Fibroblast of peridontal ligament (primary cell): ENCODE results near the gene NFIC.
"Not testable (repeated sequence)": the region's sequence is repeated elsewhere in the genome, so short reads cannot be mapped to it uniquely, and the experiment has no call there.

Experiments
- DNase-seq: peaks from one replicate; pipeline ENCODE4 v3.0.0-alpha.2; 2010; ENCODE audit errors: extremely low read depth

The NFIC gene

DNA sequence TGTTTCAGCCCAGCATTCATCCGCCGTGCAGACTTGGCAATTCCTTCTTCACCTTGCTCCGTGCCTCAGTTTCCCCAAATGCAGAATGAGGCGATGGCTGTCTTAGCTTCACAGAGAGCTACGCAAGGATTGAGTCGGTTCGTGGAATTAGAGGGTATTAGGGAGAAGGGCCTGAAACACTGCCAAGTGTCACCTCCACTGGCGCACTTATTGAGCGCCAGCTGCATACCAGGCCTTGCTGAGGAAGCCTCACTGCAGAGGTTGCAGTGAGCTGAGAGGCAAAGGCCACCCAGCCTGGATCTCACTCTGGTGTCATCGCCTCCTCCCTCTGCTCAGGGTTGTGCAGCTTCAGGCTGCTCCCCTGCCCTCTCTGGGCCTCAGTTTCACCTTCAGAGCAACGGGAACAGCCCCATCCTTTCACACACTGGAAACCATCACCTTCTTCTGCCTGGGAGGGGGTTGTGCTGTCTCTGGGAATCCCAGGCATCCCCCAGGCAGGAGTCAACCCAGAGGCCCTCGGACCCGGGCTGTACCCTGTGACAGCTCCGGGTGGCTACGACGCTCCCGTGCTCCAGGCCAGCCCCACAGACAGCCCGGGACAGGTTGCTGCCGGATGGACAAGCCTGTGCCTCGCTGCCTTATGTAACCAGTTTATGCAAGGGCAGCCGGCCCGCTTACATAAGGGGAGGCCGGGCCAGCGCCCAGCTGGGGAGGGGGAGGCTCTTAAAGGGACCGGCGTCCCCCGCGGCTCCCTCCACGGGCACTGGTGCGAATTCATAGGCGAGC lies 31.9 kb downstream of the NFIC start:
- peak; percentile 51 for DNase-seq

DNA sequence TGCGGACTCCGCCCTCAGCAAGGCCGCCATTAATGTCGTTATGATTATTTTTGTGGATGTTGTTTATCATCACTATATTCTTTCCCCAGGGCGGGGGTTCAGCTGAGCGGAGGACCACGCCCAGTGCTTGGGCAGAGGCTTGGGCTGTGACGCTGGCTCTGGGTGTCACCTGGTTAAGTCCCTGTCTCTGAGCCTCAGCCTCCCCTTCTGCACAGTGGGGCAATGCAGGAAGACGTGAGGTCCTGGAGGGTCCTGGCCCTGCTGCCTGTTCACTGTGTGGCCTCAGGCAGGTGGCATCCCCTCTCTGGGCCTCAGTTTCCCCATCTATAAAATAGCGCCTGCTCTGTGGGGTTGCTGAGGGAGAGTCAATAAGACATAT lies 32.5 kb downstream of the NFIC start:
- no peak for DNase-seq

DNA sequence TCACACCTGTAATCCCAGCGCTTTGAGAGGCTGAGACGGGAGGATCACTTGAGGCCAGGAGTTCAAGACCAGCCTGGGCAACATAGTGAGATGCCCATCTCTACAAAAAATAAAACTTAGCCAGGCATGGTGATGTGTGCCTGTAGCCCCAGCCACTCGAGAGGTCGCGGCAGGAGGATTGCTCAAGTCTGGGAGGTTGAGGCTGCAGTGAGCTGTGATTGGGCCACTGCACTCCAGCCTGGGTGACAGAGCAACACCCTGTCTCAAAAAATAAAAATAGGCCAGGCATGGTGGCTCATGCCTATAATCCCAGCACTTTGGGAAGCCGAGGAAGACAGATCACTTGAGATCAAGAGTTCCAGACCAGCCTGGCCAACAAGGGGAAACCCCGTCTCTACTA lies 32.9 kb downstream of the NFIC start:
- DNase-seq, result not testable (repeated sequence)

DNA sequence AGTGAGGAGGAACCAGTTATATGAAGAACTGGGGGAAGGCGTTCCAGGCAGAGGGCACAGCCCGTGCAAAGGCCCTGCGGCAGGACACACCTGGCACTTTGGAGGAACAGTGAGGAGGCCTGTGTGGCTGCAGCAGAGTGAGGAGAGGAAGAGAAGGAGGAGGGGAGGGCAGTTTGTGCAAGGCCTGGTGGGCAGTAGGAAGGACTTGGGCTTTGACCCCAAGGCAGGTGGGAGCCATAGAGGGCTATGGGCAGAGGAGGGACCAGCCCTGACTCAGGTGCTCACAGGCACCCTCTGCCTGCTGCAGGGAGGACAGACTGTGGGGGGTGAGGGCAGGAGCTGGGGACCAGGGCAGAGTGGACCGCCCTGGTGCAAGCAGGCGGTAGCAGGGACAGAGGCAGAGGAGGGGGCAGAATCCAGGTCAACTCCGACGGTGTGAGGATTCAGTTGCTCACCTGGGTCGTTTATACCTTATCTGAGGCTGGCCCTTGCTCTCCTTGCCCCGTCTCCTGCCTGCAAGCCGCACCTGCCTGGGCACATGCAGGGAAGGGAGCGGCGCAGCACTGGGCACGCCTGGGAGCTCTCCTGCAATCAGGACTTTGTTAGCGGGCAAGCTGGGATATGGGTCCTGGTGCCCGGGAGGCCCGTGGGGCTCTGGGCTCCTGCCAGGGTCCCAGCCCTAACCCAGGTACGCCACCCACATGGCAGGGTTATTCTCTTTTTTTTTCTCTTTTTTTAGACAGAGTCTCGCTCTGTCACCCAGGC lies 34.8 kb downstream of the NFIC start:
- no peak for DNase-seq

DNA sequence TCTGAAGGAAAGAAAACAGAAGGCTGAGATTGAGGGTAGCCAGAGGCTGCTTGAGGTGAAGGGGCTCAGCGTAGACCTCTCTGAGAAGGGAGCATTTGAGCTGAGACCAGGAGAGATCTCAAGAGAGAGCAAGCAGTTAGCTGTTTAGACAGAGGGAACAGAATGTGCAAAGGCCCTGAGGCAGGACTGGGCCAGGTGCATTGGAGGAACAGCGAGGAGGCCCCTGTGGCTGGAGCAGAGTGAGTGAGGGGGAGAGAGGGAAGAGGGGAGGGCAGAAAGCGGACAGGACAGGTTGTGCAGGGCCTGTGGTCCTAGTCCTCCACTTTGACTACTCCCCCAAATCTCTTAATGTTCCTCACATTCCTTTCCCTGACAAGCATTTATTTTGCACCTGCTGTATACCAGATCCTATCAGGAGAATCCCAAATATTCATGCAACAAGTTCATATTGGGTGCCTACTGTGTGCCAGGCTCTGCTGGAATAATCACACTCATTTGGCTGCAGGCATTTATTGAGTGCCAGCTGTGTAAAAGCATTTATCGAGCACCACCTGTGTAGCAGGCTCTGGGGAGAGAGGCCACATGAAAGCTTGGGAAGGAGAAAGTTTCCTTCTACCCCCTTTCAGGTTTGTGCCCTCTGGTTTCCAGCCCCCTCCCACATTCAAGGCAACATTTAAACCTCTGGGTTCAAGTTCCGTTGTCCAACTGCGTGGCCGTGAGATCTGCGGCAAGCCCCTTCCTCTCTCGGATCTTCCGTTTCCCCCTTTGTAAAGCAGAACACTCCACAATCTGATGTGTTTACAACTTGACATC lies 36.5 kb downstream of the NFIC start:
- no peak for DNase-seq

DNA sequence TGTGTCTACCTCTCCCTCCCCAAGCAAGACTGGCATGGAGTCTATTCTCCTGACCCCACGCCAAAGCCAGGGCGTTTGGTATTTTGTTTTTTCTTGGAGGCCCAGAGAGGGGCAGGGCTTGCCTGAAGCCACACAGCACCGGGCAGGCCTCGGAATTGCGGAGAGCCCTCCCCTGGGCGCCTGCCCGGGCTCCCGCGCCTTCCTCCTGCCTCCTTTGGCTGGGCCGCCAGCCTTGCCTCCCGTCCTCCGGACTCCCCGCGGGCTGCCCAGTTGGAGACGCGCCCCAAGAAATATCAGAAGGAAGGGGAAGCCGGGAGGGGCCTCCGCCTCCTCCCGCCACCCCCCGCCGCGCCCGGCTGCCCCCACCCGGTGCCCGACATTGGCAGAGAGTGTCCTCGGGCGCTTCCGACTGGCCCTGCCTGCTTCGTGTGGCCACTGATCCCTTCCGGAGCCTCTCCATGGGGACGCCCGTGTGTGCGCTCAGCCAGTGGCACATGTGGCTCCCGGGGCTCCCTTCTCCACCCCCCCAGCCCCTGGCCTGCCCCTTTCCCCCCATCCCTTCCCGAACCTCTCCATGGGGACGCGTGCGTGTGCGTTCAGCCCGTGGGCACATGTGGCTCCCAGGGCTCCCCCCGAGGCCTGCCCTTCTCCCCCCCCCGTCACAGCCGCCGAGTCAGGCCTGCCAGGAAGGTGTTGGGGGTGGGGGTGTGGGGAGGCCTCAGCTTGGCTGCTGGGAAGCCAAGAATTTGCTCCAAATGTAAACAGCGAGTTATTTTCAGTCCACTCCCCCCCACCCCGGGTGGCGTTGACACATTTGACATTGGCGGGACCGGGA lies 37.3 kb downstream of the NFIC start:
- peak; percentile 97 for DNase-seq

DNA sequence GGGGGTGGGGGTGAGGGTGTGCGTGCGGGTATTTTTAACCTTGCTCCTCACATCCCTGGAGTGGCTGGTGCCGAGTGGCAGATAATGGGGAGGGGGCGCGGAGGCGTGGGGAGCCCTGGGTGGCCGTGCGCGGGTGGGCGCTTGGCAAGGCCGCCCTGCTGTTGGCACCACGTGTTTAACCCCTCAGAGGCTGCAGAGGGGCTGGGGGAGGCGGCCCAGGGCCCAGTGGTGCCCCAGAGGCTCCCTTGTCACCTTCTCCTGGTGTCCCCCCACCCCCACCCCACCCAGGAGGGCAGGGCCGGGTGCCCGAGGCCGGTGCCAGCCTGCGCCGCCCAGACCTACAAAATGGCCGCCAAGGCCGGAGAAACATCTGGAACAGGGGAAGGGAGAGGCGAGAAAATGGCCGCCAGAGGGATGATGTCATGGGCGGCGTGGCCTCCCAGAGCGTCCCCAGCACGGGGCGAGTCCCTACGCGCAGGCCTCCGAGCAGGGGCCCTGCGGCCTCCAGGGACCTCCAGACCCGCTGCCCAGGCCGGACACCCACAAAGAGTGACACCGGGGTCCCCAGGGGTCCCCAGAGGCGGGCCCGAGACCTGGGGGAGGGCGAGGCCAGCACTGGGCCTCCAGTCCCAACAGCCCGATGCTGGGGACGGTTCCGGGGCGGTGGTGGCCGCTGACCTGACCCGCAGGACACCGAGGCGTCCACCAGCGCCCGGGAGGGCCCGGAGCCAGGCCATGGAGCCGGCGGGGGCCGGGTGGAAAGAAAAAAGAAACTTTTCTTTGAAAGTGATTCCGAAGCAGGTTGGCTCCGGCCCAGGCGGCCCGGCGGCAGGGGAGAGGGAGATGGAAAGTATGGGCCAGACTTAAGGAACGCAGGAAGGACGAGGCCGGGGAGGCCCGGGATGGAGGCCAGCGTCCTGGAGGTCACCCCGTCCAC lies 38.2 kb downstream of the NFIC start:
- peak; percentile 93 for DNase-seq

DNA sequence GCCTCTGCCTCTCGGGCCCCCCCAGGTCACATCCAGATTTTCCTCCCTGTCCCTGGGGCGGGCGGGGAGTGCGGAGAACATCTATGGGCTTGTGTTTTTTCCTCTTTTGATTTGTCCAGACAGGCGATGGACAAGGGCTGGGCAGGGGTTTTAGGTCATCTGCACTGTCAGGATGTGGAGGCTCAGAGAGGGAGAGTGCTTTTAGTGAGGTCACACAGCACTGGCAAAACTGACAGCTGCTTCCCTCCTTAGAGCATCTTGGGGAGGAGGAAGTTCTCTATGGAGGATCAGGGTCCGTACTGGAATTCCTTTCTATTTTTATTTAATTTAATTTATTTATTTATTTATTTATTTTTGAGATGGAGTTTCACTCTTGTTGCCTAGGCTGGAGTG lies 38.9 kb downstream of the NFIC start:
- no peak for DNase-seq

DNA sequence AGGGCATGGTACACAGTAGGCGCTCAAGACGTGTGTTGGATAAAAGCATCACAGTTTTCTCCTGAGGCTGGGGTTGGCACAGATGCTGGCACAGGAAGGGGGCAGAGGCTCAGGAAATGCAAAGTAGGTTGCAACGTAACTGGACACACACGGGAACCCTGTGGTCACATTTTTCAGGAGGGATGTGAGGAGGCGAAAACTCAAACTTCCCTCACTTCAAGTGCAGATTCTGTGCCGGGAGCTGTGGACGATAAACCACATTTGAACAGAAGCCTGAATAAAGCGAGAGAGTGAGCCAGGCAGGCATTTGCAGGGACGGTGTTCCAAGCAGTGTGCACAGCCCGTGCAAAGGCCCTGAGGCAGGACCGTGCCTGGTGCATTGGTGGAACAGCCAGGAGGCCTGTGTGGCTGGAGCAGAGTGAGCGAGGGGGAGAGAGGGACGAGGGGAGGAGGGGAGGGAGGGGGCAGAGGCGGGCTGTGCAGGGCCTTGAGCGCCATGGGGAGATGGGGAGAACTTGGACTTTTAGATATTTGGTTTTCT lies 40.3 kb downstream of the NFIC start:
- DNase-seq, result no peak

DNA sequence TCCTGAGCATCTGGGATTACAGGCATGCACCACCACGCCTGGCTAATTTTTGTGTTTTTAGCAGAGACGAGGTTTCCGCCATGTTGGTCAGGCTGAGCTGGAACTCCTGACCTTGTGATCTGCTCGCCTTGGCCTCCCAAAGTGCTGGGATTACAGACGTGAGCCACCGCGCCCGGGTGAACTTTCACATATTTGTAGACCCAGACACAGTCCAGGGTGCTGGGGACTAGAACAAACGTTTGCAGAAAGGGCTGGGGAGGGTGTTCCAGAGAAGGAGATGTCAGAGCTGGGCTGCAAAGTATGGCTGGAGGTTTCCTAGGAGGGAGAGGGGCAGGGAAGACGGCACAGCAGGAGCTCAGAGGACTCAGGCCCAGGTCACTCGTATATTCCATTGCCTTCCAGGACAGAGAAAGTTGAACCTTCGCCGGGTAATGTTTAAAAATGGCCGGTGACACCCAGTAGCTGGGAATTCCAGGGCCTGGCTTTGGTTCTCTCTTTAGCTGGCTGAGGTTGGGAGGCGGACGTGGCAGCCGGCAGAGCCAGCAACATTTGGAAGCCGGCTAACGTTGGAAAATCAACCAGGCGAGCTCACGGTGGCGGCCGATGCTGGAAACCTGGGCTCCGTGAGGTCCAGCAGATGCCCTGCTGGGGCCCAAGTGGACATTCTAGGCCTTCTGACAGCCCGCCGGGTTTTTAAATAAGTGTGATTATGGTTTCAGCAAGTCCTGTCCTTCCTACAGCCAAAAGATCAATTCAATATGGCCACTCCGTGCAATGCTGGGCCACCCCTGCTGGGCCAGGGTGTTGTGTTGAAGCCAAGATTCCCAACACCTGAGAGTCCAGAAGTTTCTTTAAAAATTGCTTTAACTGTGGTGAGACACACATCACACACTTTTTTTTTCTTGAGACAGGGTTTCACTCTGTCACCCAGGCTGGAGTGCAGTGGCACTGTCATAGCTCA lies 41.5 kb downstream of the NFIC start:
- DNase-seq, result peak; percentile 47

DNA sequence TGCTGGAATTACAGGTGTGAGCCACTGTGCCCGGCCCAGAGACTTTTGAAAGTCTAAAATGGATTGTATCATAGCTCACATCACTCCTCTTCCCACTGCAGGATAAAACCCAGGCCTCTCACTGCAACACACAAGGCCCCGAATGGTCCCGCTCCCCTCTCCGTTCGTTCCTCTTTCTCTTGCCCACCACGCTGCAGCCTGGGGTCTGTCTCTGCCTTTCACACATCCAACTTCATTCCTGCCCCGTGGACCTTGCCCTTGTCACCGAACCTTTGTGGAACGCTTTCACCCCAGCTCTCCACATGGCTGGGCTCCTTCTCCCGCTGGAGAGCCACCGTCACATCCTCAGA lies 42.6 kb downstream of the NFIC start:
- DNase-seq, result no peak

DNA sequence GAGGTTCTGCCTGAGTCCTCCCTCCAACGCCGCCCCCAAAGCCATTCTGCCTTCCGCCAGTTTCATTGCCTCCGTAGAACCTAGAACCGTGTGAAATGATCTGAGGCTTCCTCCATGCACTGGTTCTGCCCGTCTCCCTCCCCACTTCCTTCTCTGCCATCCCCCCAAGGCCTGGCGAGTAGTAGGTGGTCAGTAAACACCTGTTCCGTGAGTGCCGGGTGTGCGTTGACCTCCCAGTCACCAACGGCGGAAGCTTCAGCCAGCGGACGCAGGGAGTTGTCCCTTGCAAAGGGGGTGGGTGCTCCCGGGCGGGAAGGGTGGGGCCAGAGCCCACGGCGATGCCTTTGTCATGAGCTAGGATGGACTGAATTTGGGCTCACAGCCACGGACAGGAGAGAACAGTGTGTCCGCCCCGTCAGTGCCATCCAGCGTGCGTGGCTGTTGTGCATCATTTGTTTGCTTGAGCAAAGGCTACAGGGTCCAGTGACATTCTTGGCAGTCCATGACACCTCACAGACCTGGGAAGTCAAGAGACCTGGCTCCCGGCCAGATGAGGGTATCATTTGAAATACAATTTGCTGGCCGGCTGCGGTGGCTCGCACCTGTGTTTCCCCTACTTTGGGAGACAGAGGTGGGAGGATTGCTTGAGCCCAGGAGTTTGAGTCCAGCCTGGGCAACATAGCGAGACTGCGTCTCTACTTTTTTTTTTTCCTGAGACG lies 43.1 kb downstream of the NFIC start:
- DNase-seq, result no peak

DNA sequence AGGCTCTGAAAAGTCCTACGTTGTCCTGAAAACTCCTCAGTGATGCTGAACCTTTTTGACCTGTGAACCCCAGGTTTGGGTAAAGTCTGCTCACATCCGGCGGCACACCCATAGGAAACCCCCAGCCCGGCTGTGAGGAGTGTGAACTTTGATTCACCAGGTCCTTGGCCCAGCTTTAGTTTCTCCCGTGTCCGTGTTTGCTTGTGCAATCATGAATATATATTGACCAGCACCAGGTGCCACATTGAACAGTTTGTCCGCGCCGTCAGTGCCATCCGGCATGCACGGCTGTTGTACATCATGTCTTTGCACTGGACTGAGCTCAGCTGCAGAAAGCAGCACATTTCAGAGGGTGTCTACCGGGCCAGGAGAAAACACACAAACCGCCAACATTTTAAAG lies 45.3 kb downstream of the NFIC start:
- DNase-seq, result no peak

DNA sequence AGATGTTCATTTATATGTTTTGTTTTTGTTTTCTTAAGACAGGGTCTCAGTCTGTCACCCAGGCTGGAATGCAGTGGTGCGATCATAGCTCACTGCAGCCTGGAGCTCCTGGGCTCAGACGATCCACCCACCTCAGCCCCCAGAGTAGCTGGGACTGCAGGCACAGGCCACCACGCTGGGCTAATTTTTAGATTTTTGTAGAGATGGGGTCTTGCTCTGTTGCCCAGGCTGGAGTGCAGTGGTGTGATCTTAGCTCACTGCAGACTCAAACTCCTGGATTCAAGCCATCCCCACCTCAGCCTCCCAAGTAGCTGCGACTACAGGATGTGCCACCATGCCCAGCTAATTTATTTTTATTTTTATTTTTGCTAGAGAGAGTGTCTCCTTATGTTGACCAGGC lies 45.7 kb downstream of the NFIC start:
- no peak for DNase-seq

DNA sequence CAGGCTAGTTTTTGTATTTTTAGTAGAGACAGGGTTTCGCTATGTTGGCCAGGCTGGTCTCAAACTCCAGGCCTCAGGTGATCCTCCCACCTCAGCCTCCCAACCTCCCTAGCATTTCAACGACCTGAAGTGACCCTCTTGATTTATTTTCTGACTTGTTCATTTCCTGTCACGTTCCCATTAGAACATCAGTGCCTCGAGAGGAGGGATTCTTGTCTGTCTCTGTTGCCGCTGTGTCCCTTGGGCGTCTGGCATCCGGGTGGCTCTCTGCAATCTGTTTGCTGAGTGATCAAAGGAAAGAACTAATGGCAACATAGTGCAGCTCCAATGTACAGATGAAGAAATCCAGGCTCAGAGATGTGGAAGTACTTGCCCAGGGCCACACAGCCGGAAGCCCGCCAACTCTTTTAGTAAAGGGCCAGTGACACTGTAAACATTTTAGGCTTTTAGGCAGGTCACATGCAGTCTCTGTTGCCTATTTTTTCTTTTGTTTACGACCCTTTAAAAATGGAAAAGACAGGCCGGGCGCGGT lies 47.5 kb downstream of the NFIC start:
- no peak for DNase-seq

DNA sequence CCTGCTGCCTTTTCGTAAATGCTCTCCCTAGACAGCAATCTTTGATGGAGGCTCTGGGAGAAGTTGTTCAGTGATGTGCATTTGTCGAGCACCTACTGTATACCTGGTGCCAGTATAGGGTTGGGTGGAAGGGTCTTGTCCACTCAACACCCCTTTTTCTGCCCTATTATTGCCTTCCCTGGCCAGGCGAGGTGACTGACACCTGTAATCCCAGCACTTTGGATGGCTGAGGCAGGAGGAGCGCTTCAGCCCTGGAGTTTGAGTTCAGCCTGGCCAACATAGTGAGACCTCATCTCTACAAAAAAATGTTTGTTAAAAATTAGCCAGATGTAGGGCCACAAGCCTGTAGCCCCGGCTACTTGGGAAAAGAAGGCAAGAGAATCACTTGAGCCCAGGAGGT lies 49.3 kb downstream of the NFIC start:
- DNase-seq, result no peak

DNA sequence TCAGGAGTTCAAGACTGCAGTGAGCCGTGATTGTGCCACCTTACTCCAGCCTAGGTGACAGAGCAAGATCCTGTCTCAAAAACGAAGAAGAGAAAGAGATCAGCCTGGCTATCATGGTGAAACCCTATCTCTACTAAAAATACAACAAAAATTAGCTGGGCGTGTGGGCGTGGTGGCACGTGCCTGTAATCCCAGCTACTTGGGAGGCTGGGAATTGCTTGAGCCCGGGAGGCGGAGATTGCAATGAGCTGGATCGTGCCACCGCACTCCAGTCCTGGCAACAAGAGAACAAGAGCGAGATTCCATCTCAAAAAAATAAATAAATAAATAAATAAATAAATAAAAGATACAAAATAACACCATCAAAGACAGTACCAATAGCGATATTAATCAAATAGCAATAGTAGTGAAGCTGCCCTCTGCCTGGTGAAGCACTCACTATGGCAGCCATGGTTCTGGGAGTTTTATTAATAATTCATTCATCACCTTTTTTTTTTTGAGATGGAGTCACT lies 53.9 kb downstream of the NFIC start:
- DNase-seq, result no peak
